K562 (cell line): ENCODE data around the gene OMP. TPM values are rescaled to one million over a fixed set of nuclear protein-coding genes. Genes with fewer than 3 reads are reported as not detected.
A peak's percentile ranks its signal among the peaks of the same experiment; 100 is the strongest.

Experiments used
- ATAC-seq: fragments of 200-7000 bp; cut with Tn5 transposase; 3 replicates; pipeline ENCODE4 v1.9.1; 2020; ENCODE audit warnings: moderate library complexity
- BruUV-seq: library from RNA; stranded (reverse); fragments of 400-500 nt; replicated peaks from 2 replicates; lab custom pipeline; 2021; lab: Mats Ljungman, UMichigan
- CTCF ChIA-PET: fragments of 300-600 bp; formaldehyde crosslinking; extraction: SDS; loops from one replicate; lab custom pipeline; 2021; ENCODE audit warnings: low intra/inter-chr PET ratio; lab: Yijun Ruan, JAX
- POLR2A ChIA-PET: fragments of 300-600, 350-650 bp; sonication (Branson Sonifier 250); formaldehyde crosslinking; extraction: SDS; loops from one replicate; lab custom pipeline; 2021; ENCODE audit warnings: antibody characterized with exemption, inconsistent platforms; lab: Yijun Ruan, JAX
- DNase-seq, 4 experiments: peaks; one replicate each; pipeline versions ENCODE4 v3.0.0 to v3.0.0-alpha.2; 2011 to 2018; ENCODE audit warnings: low spot score in 3 of 4, mixed read lengths in 3 of 4; ENCODE audit errors: extremely low read depth in 1 of 4
- FAIRE-seq: peaks from 2 replicates; lab custom pipeline; 2011; peaks lifted over from hg19 to GRCh38; lab: Jason Lieb, UNC
- H2AFZ ChIP-seq: 2 replicates; pipeline ENCODE4 v1.6.0; 2011; ENCODE audit warnings: low read depth, low read length, control low read depth, inconsistent platforms
- H3K27ac ChIP-seq: fragments of 200-600 bp; 3 replicates; pipeline ENCODE4 v1.8.0; 2011; ENCODE audit warnings: low read depth, mild to moderate bottlenecking, control low read depth, inconsistent platforms, low read length, moderate library complexity, mixed read lengths; ENCODE audit errors: extremely low read depth
- H3K27me3 ChIP-seq, 2 experiments: fragments of 300-600 bp in 1 of 2; 2 replicates in 1 of 2; 3 replicates in 1 of 2; pipeline versions ENCODE4 v1.6.0 to v1.8.0; 2011; ENCODE audit warnings: inconsistent platforms in 2 of 2, low read length in 2 of 2, mild to moderate bottlenecking in 1 of 2, mixed read lengths in 1 of 2, moderate library complexity in 1 of 2; ENCODE audit not compliant: control insufficient read depth in 2 of 2, insufficient read depth in 2 of 2
- H3K36me3 ChIP-seq: fragments of 300-600 bp; 3 replicates; pipeline ENCODE4 v1.8.0; 2011; ENCODE audit warnings: mild to moderate bottlenecking, low read length, inconsistent platforms; ENCODE audit not compliant: control insufficient read depth, insufficient read depth
- H3K4me1 ChIP-seq, 2 experiments: fragments of 200-600 bp in 1 of 2; replicated peaks in 1 of 2; 2 replicates in 1 of 2; 3 replicates in 1 of 2; pipeline versions ENCODE4 v1.5.1 to v1.8.0; 2011; ENCODE audit warnings: inconsistent platforms in 2 of 2, low read length in 2 of 2, mild to moderate bottlenecking in 1 of 2, mixed read lengths in 1 of 2, moderate library complexity in 1 of 2; ENCODE audit not compliant: control insufficient read depth in 2 of 2, insufficient read depth in 2 of 2
- H3K4me2 ChIP-seq: 2 replicates; pipeline ENCODE4 v1.6.1; 2011; ENCODE audit warnings: low read length, control low read depth, inconsistent platforms, mixed read lengths; ENCODE audit not compliant: insufficient read depth
- H3K4me3 ChIP-seq: fragments of 200-600 bp; sonication (generic), shearing (Covaris generic); 2 replicates; pipeline ENCODE4 v1.5.1; 2016; ENCODE audit warnings: control low read depth, inconsistent platforms
- H3K79me2 ChIP-seq: fragments of 200-600 bp; 3 replicates; pipeline ENCODE4 v1.8.0; 2011; ENCODE audit warnings: low read length, inconsistent platforms; ENCODE audit not compliant: control insufficient read depth, insufficient read depth
- H3K9ac ChIP-seq, 2 experiments: 2 replicates each; pipeline versions ENCODE4 v1.6.0 to v1.6.1; 2011; ENCODE audit warnings: low read depth in 2 of 2, low read length in 2 of 2, control low read depth in 1 of 2, inconsistent platforms in 1 of 2, mild to moderate bottlenecking in 1 of 2, mixed read lengths in 1 of 2; ENCODE audit not compliant: insufficient read depth in 1 of 2
- H3K9me1 ChIP-seq: one replicate; pipeline ENCODE4 v1.6.0; 2011; ENCODE audit warnings: inconsistent platforms, mild to moderate bottlenecking, low read length, moderate library complexity; ENCODE audit not compliant: control insufficient read depth, insufficient read depth
- H3K9me3 ChIP-seq: replicated peaks from 2 replicates; pipeline ENCODE4 v1.5.1; 2011; ENCODE audit warnings: low read depth, low read length, inconsistent platforms; ENCODE audit not compliant: control insufficient read depth, insufficient read depth
- H4K20me1 ChIP-seq: replicated peaks from 2 replicates; pipeline ENCODE4 v1.6.1; 2011; ENCODE audit warnings: low read length, inconsistent platforms, mixed read lengths; ENCODE audit not compliant: control insufficient read depth, insufficient read depth
- NFE2 ChIP-seq: IDR thresholded peaks from 2 replicates; pipeline ENCODE4 v1.6.1; 2014; ENCODE audit warnings: antibody characterized with exemption, low read depth
- NR2F6 ChIP-seq: fragments of 450-650 bp; formaldehyde crosslinking; IDR thresholded peaks from 2 replicates; pipeline ENCODE4 v1.4.0; 2020; ENCODE audit warnings: mild to moderate bottlenecking
- TEAD4 ChIP-seq, 2 experiments: sonication (generic) in 1 of 2; formaldehyde crosslinking in 1 of 2; IDR thresholded peaks; 2 replicates each; pipeline versions ENCODE4 v1.6.1 to v1.8.0; 2012 to 2022; ENCODE audit warnings: borderline replicate concordance in 1 of 2, inconsistent platforms in 1 of 2, low read length in 1 of 2, mild to moderate bottlenecking in 1 of 2, missing genetic modification reagents in 1 of 2
- ZFP36 ChIP-seq: fragments of 150-350 bp; IDR thresholded peaks from 2 replicates; pipeline ENCODE4 v1.6.1; 2018; ENCODE audit warnings: low read length, low read depth; ENCODE audit not compliant: partially characterized antibody
- WGBS: fragments of 100-300 bp; shearing (Covaris generic); methylation state at CpG from one replicate; pipeline ENCODE4 v1.1.6; 2016; ENCODE audit warnings: low coverage, mixed read lengths; ENCODE audit not compliant: insufficient coverage; ENCODE audit errors: missing lambda C conversion rate; 5-methylcytosine and 5-hydroxymethylcytosine counted together
- in situ Hi-C: fragments of 300-500 bp; cut with MboI; formaldehyde crosslinking; loops from 4 replicates; pipeline ENCODE4 v1.15.0; 2018; ENCODE audit warnings: inconsistent platforms, mixed read lengths
- intact Hi-C: fragments of 100-400 bp; cut with micrococcal nuclease; formaldehyde crosslinking; loops from 2 replicates; pipeline ENCODE4 v1.14.2; 2022
- polyA plus RNA-seq, 8 experiments: library from polyadenylated mRNA; depleted of rRNA in 4 of 8; stranded (reverse) in 5 of 8; unstranded in 3 of 8; fragments of >200 nt; fragmentation: Nextera tagmentation in 2 of 8; fragmentation: Illumina TruSeq in 1 of 8; extraction: Ambion mirVana in 2 of 8; extraction: Trizol in 1 of 8; gene quantifications; 2 replicates each; pipeline versions ENCODE4 v1.2.1 to v1.2.3, GENCODE V29; 2011 to 2014; ENCODE audit warnings: inconsistent platforms in 1 of 8, missing spikeins in 1 of 8
- total RNA-seq, 7 experiments: library from RNA; depleted of rRNA in 6 of 7; stranded (reverse); fragments of >200 nt in 6 of 7; fragmentation: Illumina TruSeq in 2 of 7; extraction: Trizol in 2 of 7; gene quantifications; 2 replicates each; pipeline versions ENCODE4 v1.2.1 to v1.2.3, GENCODE V29; 2011 to 2021; ENCODE audit warnings: low replicate concordance in 1 of 7

Gene OMP
- total and polyA plus RNA-seq, 9 of the 15 experiments (the other 6 are each of a cell fraction or from before 2014, with no cell fraction given): not detected

GRCh38 chr11:77093056-77093891 is 9.4 kb upstream of the OMP start:
- FAIRE-seq: no peak
- no peak overlapping the region for H3K4me2 ChIP-seq
- H4K20me1 ChIP-seq: peaks cover 7% of the 10 kb centered on the region; the same call in 1 of the 2 replicates
- no peak overlapping the region for H3K4me3 ChIP-seq
- DNase-seq: no peak
- no peaks in the 10 kb centered on the region for H3K9me3 ChIP-seq
- no TSS peak for BruUV-seq
- WGBS: 11% methylated on average over 30 of the region's 33 CpGs
- no peaks in the 10 kb centered on the region for H3K9me1 ChIP-seq
- no peaks in the 10 kb centered on the region for H3K79me2 ChIP-seq
- no peak for TF ChIP-seq TEAD4 (IDR thresholded peaks at IDR 0.05; ENCODE audit: low read length)
- TF ChIP-seq TEAD4 (CRISPR knock-in tag; IDR thresholded peaks at IDR 0.05; ENCODE audit: borderline replicate concordance): no peak
- TF ChIP-seq ZFP36: peak; percentile 41
- TF ChIP-seq NFE2: no peak
- no peak for TF ChIP-seq NR2F6 (CRISPR knock-in tag)
- TF ChIP-seq, all 486 proteins: peak for 1
- Histone ChIP-seq H3K27me3 (peaks cover 0 to 30% of the 10 kb centered on the region in 2 experiments; a peak in 3 of 5 replicates), H3K27ac (no peak overlapping the region), H2AFZ (no peak overlapping the region), H3K36me3 (no peaks in the 10 kb centered on the region), H3K9ac (peak overlapping the region in 1 of 2 experiments; percentile 45; a peak in 1 of 4 replicates), H3K4me1 (peaks cover 0 to 13% of the 10 kb centered on the region in 2 experiments; a peak in 2 of 5 replicates)
- intact Hi-C loops: loop anchor here (5.0 kb wide), 1 partner anchor 361 kb away; no protein-coding TSS in a partner anchor
- ChIA-PET CTCF (interaction anchor here (0.7 kb wide), 1 partner anchor 84 kb away, joined by 3 read pairs; no protein-coding TSS in a partner anchor), POLR2A (interaction anchor here (0.6 to 1.2 kb wide), 2 partner anchors 113 to 358 kb away, joined by 3 read pairs; no protein-coding TSS in a partner anchor)
- no peak for ATAC-seq
- in situ Hi-C loops: loop anchor here (5.0 kb wide), 1 partner anchor 46 kb away; no protein-coding TSS in a partner anchor
